ENCODE data around the gene SUSD6.

Gene SUSD6

GRCh38 chr14:69693145-69693544 lies 81.7 kb downstream of the SUSD6 start:
- in situ Hi-C loops (cut with HindIII; ENCODE audit: low sequenced_read_pairs): no loop called here
- TF ChIP-seq CTCF (IDR thresholded peaks at IDR 0.05; ENCODE audit: low read depth, low read length): no peak
- DNase-seq (ENCODE audit: low read depth, low spot score): no peak
- no peak overlapping the region for H3K4me3 ChIP-seq (ENCODE audit: low read depth, low read length)

DNA sequence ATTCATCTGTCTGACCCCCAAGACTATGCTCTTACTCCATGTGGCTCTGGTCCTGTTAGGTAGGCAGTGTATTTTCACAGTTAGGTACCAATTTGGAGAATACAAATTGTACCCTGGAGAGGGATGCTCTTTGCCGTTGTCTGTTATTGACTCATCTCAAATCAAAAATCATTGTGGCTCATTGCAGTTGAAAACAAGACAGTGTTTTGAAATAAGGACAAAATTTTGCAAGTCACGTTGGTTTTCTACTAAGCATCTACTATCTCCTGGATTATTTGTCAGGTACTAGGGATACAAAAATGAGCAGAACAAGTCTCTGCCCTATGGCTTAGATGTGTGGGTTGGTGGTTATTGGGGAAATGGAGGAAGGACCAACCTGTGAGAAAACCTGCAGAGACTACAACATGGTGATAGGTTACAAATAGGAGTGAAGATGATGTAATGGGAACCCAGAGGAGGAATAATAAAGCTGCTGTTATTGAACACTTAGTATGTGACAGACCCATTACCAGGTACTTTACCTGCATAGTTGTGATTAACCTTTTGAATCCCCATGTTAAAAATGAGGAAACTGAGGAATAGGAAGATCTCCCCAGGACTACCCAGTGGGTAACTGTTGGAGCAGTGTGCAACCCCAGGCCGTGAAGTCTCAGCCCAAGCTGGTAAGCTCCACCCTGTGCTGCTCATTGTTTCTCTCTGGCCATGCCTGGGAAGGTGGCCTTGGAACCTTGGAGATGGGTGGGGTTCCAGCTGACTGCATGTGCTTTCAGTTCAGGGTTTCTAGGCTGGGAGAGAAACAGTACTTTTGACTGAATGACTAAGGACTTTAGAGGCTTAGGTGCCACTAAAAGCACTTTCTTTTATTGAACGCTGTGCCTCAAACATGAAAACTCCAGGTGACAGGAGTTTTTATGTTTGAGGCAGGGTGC lies 82.7 kb downstream of the SUSD6 start:
- no peak for TF ChIP-seq CTCF (IDR thresholded peaks at IDR 0.05; ENCODE audit: low read depth, low read length)
- in situ Hi-C loops (cut with HindIII; ENCODE audit: low sequenced_read_pairs): no loop called here
- no peak overlapping the region for H3K4me3 ChIP-seq (ENCODE audit: low read depth, low read length)
- DNase-seq (ENCODE audit: low read depth, low spot score): no peak

- no peak for TF ChIP-seq CTCF (IDR thresholded peaks at IDR 0.05; ENCODE audit: low read depth, low read length)
- H3K4me3 ChIP-seq (ENCODE audit: low read depth, low read length): no peak overlapping the region
- in situ Hi-C loops (cut with HindIII; ENCODE audit: low sequenced_read_pairs): no loop called here
- no peak for DNase-seq (ENCODE audit: low read depth, low spot score)
Observed at GRCh38 chr14:69694730-69695281, 83.4 kb downstream of the SUSD6 start.

GRCh38 chr14:69695322-69696203 lies 84.2 kb downstream of the SUSD6 start:
- in situ Hi-C loops (cut with HindIII; ENCODE audit: low sequenced_read_pairs): no loop called here
- DNase-seq (ENCODE audit: low read depth, low spot score): peak; percentile 67

DNA sequence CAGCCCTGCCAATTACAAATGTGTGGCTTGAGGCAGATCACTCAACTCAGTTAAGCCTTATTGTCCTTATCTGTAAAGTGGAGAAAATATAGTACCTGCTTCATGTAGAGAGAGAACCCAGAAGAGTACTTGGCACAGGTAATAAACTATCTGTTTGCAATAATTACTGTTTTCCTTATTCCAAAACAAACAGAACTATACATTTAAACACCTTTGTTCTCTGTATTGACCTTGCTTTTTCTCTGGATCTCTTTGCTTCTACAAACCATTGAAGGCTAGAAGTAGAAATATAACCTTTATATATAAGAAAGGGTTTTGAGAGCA lies 84.8 kb downstream of the SUSD6 start:
- no peak overlapping the region for H3K4me3 ChIP-seq (ENCODE audit: low read depth, low read length)
- no peak for TF ChIP-seq CTCF (IDR thresholded peaks at IDR 0.05; ENCODE audit: low read depth, low read length)
- no peak for DNase-seq (ENCODE audit: low read depth, low spot score)
- in situ Hi-C loops (cut with HindIII; ENCODE audit: low sequenced_read_pairs): no loop called here

More at GRCh38 chr14:69695322-69696203, 84.2 kb downstream of the SUSD6 start:
- H3K4me3 ChIP-seq (ENCODE audit: low read depth, low read length): no peak overlapping the region
- no peak for TF ChIP-seq CTCF (IDR thresholded peaks at IDR 0.05; ENCODE audit: low read depth, low read length)

All from astrocyte of the spinal cord (primary cell).